GM10847 (cell line): Measurements from ENCODE around the gene SCN1B.

Source experiments
- POLR2A ChIP-seq: IDR thresholded peaks from 2 replicates; pipeline ENCODE4 v1.6.1; 2011; ENCODE audit not compliant: insufficient read length; ENCODE audit errors: extremely low read depth

SCN1B gene

DNA sequence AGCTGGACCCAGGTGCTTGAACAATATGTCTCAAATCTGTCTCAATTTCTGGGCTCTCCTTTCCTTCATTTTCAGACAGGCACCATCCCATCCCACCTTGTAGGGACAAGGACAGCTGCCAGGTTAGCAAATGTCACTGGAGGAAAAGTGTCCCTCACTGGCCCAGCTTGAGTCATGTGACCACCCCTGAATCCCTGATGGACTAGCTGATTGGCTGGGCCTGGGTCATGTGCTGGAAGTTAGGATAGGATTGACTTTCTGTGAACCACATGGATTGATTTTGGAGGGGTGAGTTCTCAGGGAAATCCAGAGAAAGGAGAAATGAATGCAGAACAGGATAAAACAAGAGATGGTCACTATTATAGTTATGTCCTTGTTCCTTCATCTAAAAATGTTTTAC lies 57.1 kb downstream of the SCN1B start:
- no peak for TF ChIP-seq POLR2A

DNA sequence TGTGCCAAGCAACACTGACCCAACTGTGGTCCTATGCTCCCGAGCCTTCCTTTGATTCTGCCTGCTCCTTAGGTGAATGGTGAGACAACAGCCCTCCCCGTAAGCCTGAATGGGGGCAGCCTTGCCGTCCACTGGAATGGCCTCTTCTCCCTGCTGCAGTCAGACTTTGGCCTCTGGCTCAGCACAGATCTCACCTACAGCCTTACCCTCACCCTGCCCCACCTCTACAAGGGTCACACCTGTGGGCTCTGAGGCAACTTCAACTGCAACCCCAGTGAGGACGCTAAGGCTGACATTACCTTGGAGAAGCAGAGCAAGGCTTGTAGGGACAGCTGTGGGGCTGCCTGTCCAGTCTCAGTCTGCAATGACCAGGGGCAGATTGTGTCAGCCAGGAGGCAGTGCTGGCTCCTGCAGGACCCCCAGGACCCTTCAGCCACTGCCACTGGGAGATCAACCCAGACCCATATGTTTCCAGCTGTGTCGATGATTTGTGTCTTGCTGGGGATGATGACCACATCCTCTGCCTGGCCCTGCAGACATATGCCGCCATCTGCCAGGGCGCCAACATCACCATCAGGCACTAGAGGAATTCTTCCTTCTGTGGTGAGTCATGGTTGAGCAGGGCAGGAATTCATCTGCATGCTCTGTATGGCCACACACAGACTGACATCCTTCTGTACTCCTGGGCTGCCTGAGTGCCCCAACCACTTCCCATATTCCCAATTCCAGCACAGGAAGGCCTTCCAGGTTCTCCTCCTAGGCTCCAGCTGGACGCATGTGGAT lies 58.1 kb downstream of the SCN1B start:
- TF ChIP-seq POLR2A, result no peak

DNA sequence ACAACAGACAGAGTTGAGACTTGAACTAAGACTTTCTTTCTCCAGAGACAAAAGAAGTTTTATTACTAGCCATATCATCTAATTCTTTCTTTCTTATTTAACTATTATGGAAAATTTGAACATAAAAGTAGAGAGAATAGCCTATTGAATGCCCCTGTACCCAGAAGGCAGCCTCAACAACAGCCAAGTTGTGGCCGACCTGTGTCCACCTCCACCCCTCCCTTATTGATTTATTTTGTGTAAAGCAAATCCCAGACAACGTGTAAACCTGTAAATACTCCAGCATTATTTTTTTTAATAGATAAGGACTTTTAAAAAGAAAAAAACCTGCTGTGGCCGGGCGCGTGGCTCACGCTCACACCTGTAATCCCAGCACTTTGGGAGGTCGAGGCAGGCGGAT lies 59.3 kb downstream of the SCN1B start:
- TF ChIP-seq POLR2A, result no peak
